OCI-LY3 (cell line): ENCODE data around the gene FHIP1B.

Source experiments
- H2AFZ ChIP-seq: fragments of 200-600, 300-600 bp; shearing (Covaris generic); 2 replicates; pipeline ENCODE4 v1.6.0; 2014; ENCODE audit warnings: antibody characterized with exemption, low read depth, low read length
- H3K27ac ChIP-seq: fragments of 200-600, 300-600 bp; sonication (generic); 2 replicates; pipeline ENCODE4 v1.5.1; 2014; ENCODE audit warnings: mild to moderate bottlenecking, low read length, moderate library complexity, mixed read lengths
- H3K27me3 ChIP-seq: fragments of 200-600, 300-600 bp; sonication (generic); 2 replicates; pipeline ENCODE4 v1.6.1; 2014; ENCODE audit warnings: low read depth, low read length, mixed read lengths
- H3K36me3 ChIP-seq: fragments of 200-600, 300-600 bp; sonication (generic); replicated peaks from 2 replicates; pipeline ENCODE3; 2014; ENCODE audit warnings: low read depth, low read length, mixed read lengths
- H3K4me1 ChIP-seq: fragments of 300-600, 200-600 bp; sonication (generic); 2 replicates; pipeline ENCODE4 v1.6.1; 2014; ENCODE audit warnings: low read length, mixed read lengths
- H3K4me2 ChIP-seq: fragments of 200-600, 300-600 bp; sonication (generic); 2 replicates; pipeline ENCODE4 v1.6.1; 2014; ENCODE audit warnings: low read length, mixed read lengths
- H3K4me3 ChIP-seq: fragments of 300-600, 200-600 bp; sonication (generic); 2 replicates; pipeline ENCODE4 v1.5.1; 2014; ENCODE audit warnings: antibody characterized with exemption, mild to moderate bottlenecking, low read length, moderate library complexity
- H3K79me2 ChIP-seq: fragments of 300-600, 200-600 bp; shearing (Covaris generic); 2 replicates; pipeline ENCODE4 v1.6.1; 2014; ENCODE audit warnings: mild to moderate bottlenecking, low read length, mixed read lengths
- H3K9ac ChIP-seq: fragments of 300-600, 200-600 bp; shearing (Covaris generic); 2 replicates; pipeline ENCODE4 v1.6.0; 2014; ENCODE audit warnings: mild to moderate bottlenecking, low read length, moderate library complexity
- H3K9me3 ChIP-seq: fragments of 200-600, 300-600 bp; shearing (Covaris generic); 2 replicates; pipeline ENCODE4 v1.6.1; 2014; ENCODE audit warnings: low read length, mixed read lengths; ENCODE audit not compliant: insufficient read depth
- H4K20me1 ChIP-seq: fragments of 200-600, 300-600 bp; sonication (generic); 2 replicates; pipeline ENCODE4 v1.6.1; 2016; ENCODE audit warnings: low read length, mixed read lengths; ENCODE audit not compliant: insufficient read depth
- EZH2phosphoT487 ChIP-seq: fragments of 200-600 bp; shearing (Covaris generic); IDR thresholded peaks from 2 replicates; pipeline ENCODE4 v1.6.1; 2018; ENCODE audit warnings: antibody characterized with exemption, mixed run types, low read depth
- TF ChIP-seq, protein P1 (sequence below): fragments of 200-600, 300-600 bp; sonication (generic); IDR thresholded peaks from 2 replicates; pipeline ENCODE4 v1.5.1; 2014; ENCODE audit warnings: antibody characterized with exemption, low read length, low read depth

FHIP1B gene

GRCh38 chr11:6232899-6233298 is 1.5 kb downstream of the FHIP1B start:
- H3K4me3 ChIP-seq: no peak overlapping the region

GRCh38 chr11:6229911-6230310 is 4.5 kb downstream of the FHIP1B start:
- no peaks in the 10 kb centered on the region for H3K9me3 ChIP-seq
- no peak overlapping the region for H3K4me2 ChIP-seq
- peaks cover 24% of the 10 kb centered on the region for H3K79me2 ChIP-seq
- no peak overlapping the region for H2AFZ ChIP-seq
- H3K4me1 ChIP-seq: peaks cover 6% of the 10 kb centered on the region
- no peak overlapping the region for H3K4me3 ChIP-seq
- no peaks in the 10 kb centered on the region for H3K36me3 ChIP-seq
- peaks cover 11% of the 10 kb centered on the region; the same call in 1 of the 2 replicates for H4K20me1 ChIP-seq
- no peak overlapping the region for H3K27ac ChIP-seq
- no peak overlapping the region for H3K9ac ChIP-seq
- H3K27me3 ChIP-seq: no peaks in the 10 kb centered on the region
- TF ChIP-seq, protein P1, sequence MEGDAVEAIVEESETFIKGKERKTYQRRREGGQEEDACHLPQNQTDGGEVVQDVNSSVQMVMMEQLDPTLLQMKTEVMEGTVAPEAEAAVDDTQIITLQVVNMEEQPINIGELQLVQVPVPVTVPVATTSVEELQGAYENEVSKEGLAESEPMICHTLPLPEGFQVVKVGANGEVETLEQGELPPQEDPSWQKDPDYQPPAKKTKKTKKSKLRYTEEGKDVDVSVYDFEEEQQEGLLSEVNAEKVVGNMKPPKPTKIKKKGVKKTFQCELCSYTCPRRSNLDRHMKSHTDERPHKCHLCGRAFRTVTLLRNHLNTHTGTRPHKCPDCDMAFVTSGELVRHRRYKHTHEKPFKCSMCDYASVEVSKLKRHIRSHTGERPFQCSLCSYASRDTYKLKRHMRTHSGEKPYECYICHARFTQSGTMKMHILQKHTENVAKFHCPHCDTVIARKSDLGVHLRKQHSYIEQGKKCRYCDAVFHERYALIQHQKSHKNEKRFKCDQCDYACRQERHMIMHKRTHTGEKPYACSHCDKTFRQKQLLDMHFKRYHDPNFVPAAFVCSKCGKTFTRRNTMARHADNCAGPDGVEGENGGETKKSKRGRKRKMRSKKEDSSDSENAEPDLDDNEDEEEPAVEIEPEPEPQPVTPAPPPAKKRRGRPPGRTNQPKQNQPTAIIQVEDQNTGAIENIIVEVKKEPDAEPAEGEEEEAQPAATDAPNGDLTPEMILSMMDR: no peak
- no peak for TF ChIP-seq EZH2phosphoT487

More at GRCh38 chr11:6232899-6233298, 1.5 kb downstream of the FHIP1B start:
- Histone ChIP-seq H3K9ac (no peak overlapping the region), H3K4me2 (no peak overlapping the region), H3K9me3 (no peaks in the 10 kb centered on the region), H3K27me3 (no peaks in the 10 kb centered on the region), H3K36me3 (no peaks in the 10 kb centered on the region), H3K4me1 (peaks cover 6% of the 10 kb centered on the region), H2AFZ (no peak overlapping the region), H4K20me1 (0 out of 2 replicates have a peak, but pooled peaks cover 4% of the 10 kb centered on the region), H3K27ac (no peak overlapping the region), H3K79me2 (peaks cover 24% of the 10 kb centered on the region)
- no peak for TF ChIP-seq EZH2phosphoT487
- TF ChIP-seq, protein P1: no peak

DNA sequence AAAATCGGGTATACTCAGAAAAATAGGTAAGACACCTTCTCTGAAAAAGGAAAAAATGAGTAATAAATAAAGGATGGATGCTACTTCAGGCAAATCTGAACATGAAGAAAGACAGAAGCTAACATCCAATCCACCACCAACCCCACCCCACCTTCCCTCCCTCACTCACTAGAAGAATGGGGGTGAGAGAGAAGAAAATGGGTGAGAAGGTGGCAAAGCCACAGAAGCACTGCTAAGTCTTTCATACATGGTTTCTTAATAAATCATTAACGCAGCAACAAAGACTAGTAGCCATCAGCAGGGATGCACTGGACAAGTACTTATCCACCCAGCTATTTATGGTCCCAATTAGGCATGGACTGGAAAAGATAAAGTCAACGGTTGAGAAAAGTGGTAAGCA is 5.9 kb downstream of the FHIP1B start:
- peaks cover 15% of the 10 kb centered on the region for H3K79me2 ChIP-seq
- H3K36me3 ChIP-seq: no peaks in the 10 kb centered on the region

GRCh38 chr11:6225896-6226295 is 8.5 kb downstream of the FHIP1B start:
- H4K20me1 ChIP-seq: peaks cover 11% of the 10 kb centered on the region; the same call in 1 of the 2 replicates
- no peaks in the 10 kb centered on the region for H3K9me3 ChIP-seq
- H3K9ac ChIP-seq: no peak overlapping the region
- H2AFZ ChIP-seq: no peak overlapping the region
- H3K4me1 ChIP-seq: no peaks in the 10 kb centered on the region
- no peaks in the 10 kb centered on the region for H3K27me3 ChIP-seq
- H3K79me2 ChIP-seq: peaks cover 9% of the 10 kb centered on the region; the same call in 1 of the 2 replicates
- H3K4me3 ChIP-seq: no peak overlapping the region
- no peak overlapping the region for H3K27ac ChIP-seq
- no peak for TF ChIP-seq EZH2phosphoT487
- TF ChIP-seq, protein P1: no peak
- no peak overlapping the region for H3K4me2 ChIP-seq
- peaks cover 8% of the 10 kb centered on the region for H3K36me3 ChIP-seq

More for the DNA sequence above, 5.9 kb downstream of the FHIP1B start:
- no peak overlapping the region for H3K9ac ChIP-seq
- H2AFZ ChIP-seq: no peak overlapping the region
- no peaks in the 10 kb centered on the region for H3K27me3 ChIP-seq
- no peaks in the 10 kb centered on the region for H3K9me3 ChIP-seq
- peaks cover 11% of the 10 kb centered on the region; the same call in 1 of the 2 replicates for H4K20me1 ChIP-seq
- TF ChIP-seq, protein P1: no peak
- TF ChIP-seq EZH2phosphoT487: no peak
- H3K4me2 ChIP-seq: no peak overlapping the region
- H3K27ac ChIP-seq: no peak overlapping the region
- no peak overlapping the region for H3K4me3 ChIP-seq
- peaks cover 3% of the 10 kb centered on the region for H3K4me1 ChIP-seq
